Measurements from ENCODE around the gene F2R.

DNA sequence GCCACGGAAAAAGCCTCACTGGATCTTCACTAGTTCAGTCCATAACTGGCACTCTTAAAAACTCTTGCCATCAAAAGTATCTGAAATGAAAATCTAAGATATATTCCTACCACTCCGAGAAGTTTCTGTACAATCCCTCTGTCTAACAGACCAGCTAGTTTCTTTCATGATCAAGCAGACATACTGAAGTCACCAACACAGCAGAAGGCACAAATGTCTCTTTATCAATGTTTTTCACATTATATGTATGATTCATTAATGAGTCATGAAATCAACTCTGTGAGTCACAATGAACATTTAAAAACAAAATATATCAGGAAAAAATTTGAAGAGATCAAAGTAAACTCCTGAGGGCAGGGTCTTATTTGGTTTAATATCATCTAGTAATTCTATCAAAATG, 50.8 kb downstream of the F2R start:
- TF ChIP-seq PHB2 (IDR thresholded peaks at IDR 0.05; ENCODE audit: low read depth) (no peak), TSC22D4 (tag; IDR thresholded peaks at IDR 0.05) (no peak)
- TF ChIP-seq, protein P1, sequence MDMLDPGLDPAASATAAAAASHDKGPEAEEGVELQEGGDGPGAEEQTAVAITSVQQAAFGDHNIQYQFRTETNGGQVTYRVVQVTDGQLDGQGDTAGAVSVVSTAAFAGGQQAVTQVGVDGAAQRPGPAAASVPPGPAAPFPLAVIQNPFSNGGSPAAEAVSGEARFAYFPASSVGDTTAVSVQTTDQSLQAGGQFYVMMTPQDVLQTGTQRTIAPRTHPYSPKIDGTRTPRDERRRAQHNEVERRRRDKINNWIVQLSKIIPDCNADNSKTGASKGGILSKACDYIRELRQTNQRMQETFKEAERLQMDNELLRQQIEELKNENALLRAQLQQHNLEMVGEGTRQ (CRISPR knock-in tag; IDR thresholded peaks at IDR 0.05): no peak
